GM19452 (cell line): ENCODE data around the gene ANO3.

ENCODE experiments used
- ATAC-seq: cut with Tn5 transposase; IDR thresholded peaks from one replicate; pipeline ENCODE4 v1.9.1; 2021; ENCODE audit not compliant: unreplicated experiment

ANO3 gene

GRCh38 chr11:26353010-26353409 is 21.1 kb downstream of the ANO3 start:
- no peak for ATAC-seq

GRCh38 chr11:26359055-26359454 is 27.1 kb downstream of the ANO3 start:
- ATAC-seq: no peak

GRCh38 chr11:26365284-26365683 is 33.4 kb downstream of the ANO3 start:
- no peak for ATAC-seq

- no peak for ATAC-seq
Measured at GRCh38 chr11:26377619-26378018, 45.7 kb downstream of the ANO3 start.

GRCh38 chr11:26399336-26399735 is 67.4 kb downstream of the ANO3 start:
- ATAC-seq: no peak

- no peak for ATAC-seq
Measured at GRCh38 chr11:26410706-26411366, 78.9 kb downstream of the ANO3 start.

- no peak for ATAC-seq
Measured at GRCh38 chr11:26412955-26413354, 81.0 kb downstream of the ANO3 start.

- no peak for ATAC-seq
Measured at GRCh38 chr11:26418386-26418912, 86.5 kb downstream of the ANO3 start.

GRCh38 chr11:26420331-26420730 is 88.4 kb downstream of the ANO3 start:
- no peak for ATAC-seq

GRCh38 chr11:26424255-26424654 is 92.3 kb downstream of the ANO3 start:
- ATAC-seq: no peak

- no peak for ATAC-seq
Measured at GRCh38 chr11:26439854-26440253, 107.9 kb downstream of the ANO3 start.

GRCh38 chr11:26442131-26442530 is 110.2 kb downstream of the ANO3 start:
- no peak for ATAC-seq

GRCh38 chr11:26443617-26444016 is 111.7 kb downstream of the ANO3 start:
- ATAC-seq: no peak

GRCh38 chr11:26457636-26458035 is 125.7 kb downstream of the ANO3 start:
- ATAC-seq: no peak

GRCh38 chr11:26465274-26465673 is 133.3 kb downstream of the ANO3 start:
- ATAC-seq: no peak

- ATAC-seq: no peak
Measured at GRCh38 chr11:26467506-26467905, 135.6 kb downstream of the ANO3 start.

- ATAC-seq: no peak
Measured at GRCh38 chr11:26470992-26471391, 139.1 kb downstream of the ANO3 start.

GRCh38 chr11:26473216-26474194 is 141.6 kb downstream of the ANO3 start:
- no peak for ATAC-seq

GRCh38 chr11:26474401-26474800 is 142.5 kb downstream of the ANO3 start:
- ATAC-seq: no peak

- ATAC-seq: no peak
Measured at GRCh38 chr11:26477396-26477795, 145.5 kb downstream of the ANO3 start.

- ATAC-seq: no peak
Measured at GRCh38 chr11:26478710-26479109, 146.8 kb downstream of the ANO3 start.

GRCh38 chr11:26480041-26480440 is 148.1 kb downstream of the ANO3 start:
- ATAC-seq: no peak
